ENCODE results near the gene FARS2.
"Not testable (repeated sequence)": the region's sequence is repeated elsewhere in the genome, so short reads cannot be mapped to it uniquely, and the experiment has no call there.

The FARS2 gene

DNA sequence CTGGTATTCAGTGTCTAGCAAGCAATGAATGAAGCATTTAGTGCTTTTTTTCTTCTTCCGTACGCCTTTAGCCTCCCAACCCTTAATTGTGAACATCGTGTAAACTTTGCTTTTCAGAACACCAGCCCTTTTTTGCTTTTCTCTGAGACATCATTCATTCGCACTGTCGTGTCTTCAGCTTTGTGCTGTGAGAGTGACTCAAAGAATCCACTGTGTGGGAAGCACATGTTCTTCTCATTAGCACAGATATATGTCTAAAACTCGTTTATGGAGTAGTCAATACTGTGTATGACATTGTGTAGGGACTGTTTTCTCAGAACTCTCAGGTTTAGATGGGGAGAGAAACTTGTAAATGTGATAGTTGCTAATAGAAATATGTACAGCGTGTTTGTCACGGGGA is 279.1 kb downstream of the FARS2 start:
- no peak for DNase-seq (ENCODE audit: low read depth)

DNA sequence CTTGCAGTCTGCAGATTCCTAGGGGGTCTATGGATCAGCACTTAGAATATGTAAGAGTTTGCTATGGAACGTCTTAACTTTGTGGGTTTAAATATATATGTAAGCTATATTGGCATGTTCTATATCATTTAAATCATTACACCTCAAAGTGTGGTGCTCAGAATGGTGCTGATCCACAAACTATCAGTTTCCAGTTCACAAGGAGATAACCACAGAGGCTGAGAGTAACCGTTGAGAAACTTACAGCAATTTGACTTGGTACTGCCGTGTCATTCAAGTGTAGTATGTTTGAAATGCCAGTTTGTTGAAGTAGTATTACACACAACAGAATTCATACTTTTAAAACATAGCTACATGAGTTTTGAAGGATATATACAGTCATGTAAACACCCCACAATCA is 279.7 kb downstream of the FARS2 start:
- DNase-seq (ENCODE audit: low read depth) = no peak

- no peak for DNase-seq (ENCODE audit: low read depth)
Observed at GRCh38 chr6:5541751-5542432, 280.6 kb downstream of the FARS2 start.

DNA sequence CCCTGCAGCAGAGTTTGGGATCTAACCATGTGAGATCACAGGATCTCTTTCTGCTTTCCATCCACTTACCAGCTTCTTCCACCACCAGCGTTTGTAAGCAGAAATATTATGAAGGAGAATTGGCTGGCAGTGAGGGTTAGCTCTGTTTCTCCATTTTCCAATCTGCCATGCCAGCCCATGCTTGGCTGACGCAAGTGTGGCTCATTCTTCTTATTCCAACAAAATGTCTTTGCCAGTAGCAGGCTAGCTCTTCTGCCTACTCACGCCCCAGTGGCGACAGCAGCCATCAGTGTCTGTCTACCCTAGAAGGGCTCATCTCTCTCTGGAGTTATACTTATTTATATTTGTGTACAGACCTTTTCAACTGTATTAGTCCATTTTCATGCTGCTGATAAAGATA is 286.2 kb downstream of the FARS2 start:
- no peak for DNase-seq (ENCODE audit: low read depth)

DNA sequence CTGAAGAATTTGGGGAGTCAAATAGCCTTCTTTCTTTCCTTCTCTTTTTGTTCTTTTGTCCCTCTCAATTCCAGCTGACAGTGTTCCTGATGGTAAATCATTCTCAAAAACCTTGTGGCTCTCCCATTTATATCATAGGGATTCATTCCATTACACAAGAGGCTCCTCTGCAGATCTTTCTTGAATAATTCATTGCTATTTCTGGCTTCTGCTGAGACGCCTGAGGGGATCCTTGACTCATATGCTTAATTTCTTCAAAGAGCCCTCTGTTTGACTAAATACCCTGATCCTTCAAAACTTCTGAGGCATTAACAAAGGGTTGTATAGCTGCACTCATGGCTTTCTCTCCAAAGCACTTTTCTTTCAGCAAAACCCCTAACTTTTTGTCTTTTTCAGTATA is 289.3 kb downstream of the FARS2 start:
- DNase-seq (ENCODE audit: low read depth) = no peak

DNA sequence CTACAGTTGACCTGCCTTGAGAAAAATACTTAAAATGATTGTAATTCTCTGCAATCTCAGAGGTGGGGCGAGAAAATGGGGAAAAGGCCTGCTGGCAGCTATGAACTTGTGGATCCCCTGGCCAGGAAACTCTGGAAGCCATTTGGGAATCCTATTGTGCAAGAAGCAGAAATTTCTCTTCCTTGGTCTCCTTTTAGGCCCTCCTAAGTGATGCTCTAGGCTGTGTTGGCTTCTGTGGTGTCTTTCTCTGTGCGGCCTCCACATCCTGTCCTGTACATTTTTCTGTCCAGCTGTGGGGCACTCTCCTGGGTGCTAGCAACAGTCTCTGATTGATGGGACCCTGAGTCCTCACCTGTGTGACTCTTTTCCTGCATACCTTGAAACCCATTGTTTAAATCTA is 290.9 kb downstream of the FARS2 start:
- no peak for DNase-seq (ENCODE audit: low read depth)

DNA sequence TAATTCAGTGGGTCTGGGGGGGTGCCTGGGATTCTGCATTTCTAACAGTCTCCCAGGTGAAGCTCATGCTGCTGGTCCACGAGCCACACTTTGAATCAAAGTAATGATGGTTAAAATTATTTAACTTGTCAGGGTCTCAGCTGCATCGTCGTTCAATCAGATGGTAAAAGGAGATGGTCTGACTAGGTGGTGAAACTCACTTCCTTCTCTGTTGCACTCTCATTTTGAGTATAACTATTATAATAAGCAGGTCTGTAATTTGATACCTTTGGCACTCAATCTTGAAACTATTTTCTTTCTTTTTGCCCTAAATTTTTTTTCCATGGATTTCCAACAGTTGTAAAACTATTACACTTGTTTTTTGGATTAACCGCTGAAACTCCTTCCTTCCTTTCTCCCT is 292.5 kb downstream of the FARS2 start:
- DNase-seq (ENCODE audit: low read depth) = no peak

- no peak for DNase-seq (ENCODE audit: low read depth)
Observed at GRCh38 chr6:5554226-5554625, 292.9 kb downstream of the FARS2 start.

- DNase-seq (ENCODE audit: low read depth) = peak; percentile 12
Observed at GRCh38 chr6:5556011-5556410, 294.7 kb downstream of the FARS2 start.

DNA sequence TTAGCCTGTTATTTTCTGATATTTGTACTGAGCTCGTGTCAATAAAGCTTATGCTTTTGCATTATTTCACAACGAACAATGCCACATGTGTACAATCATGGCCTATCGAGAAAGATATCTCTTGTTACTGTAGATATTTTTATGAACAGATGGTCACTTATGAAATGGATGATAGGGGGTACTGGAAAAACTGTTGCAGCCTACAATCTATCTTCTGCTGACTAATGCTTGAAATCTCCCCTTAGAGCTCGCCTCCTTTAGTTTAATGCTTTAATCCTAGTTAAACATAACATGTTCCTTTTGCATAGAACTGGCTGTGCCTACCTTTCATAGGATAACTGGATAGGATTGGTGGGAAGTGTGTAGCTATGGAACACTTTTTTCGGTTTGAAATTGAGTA is 296.2 kb downstream of the FARS2 start:
- no peak for DNase-seq (ENCODE audit: low read depth)

GRCh38 chr6:5559651-5560050 is 298.3 kb downstream of the FARS2 start:
- DNase-seq (ENCODE audit: low read depth) = no peak

DNA sequence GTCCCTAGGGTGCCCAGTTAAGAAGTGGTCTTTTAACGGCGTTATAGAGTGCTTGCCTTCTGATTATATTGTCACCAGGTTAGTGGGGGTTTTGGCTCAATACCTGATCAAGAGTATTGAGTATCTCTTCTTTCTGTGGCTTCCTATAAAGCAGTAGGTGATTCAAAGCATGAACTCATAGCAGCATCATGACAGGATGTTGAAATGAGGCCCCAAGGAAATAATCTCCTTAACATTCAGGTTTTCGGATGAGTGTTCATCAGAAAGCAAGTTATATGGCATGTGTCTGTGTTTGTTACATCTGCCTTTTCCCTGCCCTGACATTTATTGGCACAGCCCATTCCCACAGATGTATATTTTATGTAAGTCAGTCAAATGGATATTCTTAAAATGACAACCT is 301.0 kb downstream of the FARS2 start:
- DNase-seq (ENCODE audit: low read depth) = no peak

DNA sequence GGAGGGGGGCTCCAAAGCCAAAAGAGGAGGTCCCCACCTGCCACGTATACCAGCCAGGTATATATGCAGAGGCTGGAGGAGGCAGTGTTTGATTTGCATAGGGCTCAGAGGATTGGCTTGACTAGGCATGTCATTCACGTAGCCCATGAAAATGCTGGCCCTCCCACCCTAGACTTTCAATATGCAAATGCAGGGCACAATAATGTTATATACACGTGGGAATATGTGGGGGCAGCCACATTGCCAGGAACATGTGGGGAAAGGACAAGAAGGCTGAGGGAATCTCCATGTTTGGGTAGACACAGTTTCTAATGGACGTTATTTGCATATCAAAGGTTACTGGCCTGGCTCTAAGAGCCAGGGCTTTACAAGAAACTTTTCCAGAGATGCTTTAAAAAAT is 301.8 kb downstream of the FARS2 start:
- DNase-seq (ENCODE audit: low read depth) = no peak

DNA sequence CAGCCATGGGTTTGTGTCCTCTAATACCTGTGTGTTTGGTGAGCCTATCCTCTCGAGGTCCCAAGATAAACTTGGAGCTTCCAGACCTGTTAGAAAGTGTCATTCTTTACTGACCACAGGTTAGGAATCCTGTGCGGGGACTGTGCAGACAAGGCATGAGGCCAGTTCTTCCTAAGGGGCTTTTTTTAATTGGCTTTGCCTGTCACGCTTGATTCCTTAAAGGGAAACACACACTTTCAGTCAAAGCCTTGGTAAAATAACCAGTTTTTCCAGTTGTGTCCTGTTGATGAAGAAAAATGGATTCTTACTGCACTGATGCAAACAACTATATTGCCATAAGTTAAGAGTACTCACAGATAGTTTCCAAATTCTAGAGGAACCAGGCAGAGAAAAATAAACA is 303.4 kb downstream of the FARS2 start:
- DNase-seq (ENCODE audit: low read depth) = not testable (repeated sequence)

DNA sequence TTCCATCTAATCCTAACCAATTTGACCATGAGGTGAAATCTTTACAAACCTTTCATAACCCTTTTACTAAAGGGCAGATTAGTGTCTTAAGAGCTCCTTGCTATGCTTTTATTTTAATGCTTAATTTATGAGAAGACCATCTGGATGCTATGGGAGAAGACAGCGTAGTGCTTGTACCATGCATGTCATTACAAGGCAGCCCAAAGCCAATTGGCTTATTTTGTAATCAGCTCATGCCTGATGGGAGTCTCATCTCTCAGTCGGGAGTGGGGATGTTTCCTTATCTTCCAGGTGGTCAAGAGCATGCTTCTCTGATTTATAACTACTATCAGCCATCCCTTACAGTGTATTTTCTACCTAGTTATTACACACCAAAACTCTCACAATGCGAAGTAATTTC is 304.7 kb downstream of the FARS2 start:
- DNase-seq (ENCODE audit: low read depth) = no peak

- DNase-seq (ENCODE audit: low read depth) = no peak
Observed at GRCh38 chr6:5566718-5567117, 305.4 kb downstream of the FARS2 start.

DNA sequence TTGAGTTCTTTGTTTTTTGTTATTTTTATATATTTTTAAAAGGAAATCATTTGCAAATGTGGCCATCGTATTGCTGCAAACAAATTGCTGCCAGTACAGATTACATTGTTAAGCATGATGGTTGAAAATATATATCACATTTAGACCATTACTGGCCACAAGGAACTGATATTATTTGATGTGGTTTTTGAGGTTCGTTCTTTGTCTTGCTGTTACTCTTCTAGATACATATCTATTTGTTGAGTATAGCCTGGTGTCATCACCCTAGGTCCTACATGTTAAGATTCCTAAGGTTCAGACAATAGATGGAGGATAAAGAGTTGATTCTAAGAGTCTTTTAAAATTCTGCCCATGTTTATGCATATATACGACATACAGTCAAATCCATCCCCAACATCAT is 306.0 kb downstream of the FARS2 start:
- DNase-seq (ENCODE audit: low read depth) = no peak

DNA sequence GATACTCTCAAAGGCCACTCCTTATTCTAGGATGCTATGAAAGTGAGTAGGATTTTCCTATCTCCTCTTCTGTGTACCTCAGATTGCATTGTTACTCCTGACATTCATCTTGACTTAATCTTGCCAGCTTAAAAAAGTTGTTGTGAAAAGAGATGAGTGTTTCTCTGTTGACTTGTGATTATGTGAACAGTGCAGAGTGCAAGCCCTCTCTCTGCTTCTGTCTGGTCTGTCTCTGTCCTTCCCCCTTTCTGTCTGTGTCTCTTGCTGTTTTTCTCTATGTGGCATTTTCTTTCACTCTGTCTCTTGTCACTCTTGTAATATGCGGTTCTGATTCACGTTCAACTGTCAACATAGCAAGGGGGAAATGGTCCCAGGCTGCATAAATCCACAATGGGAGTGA is 306.6 kb downstream of the FARS2 start:
- DNase-seq (ENCODE audit: low read depth) = no peak

- DNase-seq (ENCODE audit: low read depth) = no peak
Observed at GRCh38 chr6:5569491-5569890, 308.2 kb downstream of the FARS2 start.

- DNase-seq (ENCODE audit: low read depth) = no peak
Observed at GRCh38 chr6:5570641-5571040, 309.3 kb downstream of the FARS2 start.

GRCh38 chr6:5580736-5581581 is 319.6 kb downstream of the FARS2 start:
- DNase-seq (ENCODE audit: low read depth) = no peak

DNA sequence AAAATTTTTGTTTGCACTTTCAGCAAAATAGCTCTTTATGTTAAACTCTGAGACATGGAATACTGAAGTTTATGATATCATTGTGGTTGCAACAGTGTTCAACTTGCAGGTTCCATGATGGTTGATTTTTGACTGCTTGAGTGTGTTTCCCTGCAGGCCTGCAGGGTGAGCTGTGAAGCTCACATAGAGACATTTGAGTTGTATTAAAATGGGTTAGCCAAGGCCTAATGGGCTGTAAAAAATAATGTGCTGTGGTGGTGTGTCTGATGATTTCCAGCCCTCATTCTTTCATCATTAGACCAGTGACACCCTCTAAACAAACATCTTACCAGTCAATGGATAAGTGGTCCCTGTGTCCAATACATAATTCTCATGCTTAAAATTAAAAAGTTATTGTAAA is 321.4 kb downstream of the FARS2 start:
- no peak for DNase-seq (ENCODE audit: low read depth)

DNA sequence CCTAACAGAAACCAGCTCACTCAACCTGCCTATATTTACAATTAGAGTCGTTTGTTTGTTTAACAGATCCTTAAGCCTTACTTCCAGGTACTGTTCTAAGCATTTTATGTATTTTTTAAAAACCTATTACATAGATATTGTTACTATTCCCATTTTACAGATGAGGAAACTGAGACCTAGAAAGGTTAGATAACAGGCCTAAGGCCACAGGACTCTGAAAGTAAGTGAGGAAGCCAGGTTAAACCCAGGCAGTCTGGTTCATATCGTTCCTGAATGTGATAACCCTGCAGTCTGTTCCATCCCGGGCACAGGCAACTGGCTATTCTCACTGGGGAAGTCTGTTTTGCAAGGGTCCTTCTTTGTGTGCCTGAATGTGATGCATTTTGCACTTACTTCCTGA is 322.2 kb downstream of the FARS2 start:
- no peak for DNase-seq (ENCODE audit: low read depth)

DNA sequence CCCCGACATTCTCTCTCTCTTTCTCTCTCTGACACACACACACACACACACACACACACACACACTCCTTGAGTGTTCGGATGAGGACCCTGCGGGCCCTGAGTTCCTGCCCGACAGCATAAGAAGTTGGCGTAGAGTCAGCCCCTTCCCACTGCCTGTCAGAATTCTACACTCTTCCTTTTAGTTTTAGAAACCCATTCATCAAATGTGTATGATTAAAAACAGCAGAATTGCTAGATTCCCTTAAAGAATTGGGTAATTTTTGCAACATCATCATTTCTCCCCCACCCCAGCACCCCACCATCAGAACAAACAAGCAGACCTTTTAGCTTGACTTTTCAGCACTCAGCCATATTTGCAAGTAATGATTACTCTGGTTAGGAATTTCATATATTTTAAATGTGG is 322.8 kb downstream of the FARS2 start:
- peak; percentile 24 for DNase-seq (ENCODE audit: low read depth)
